SK-N-SH (cell line): ENCODE measurements around the gene PHPT1. TPM values are rescaled to one million over a fixed set of nuclear protein-coding genes. Genes with fewer than 3 reads are reported as not detected.
"Not testable (repeated sequence)": the region's sequence is repeated elsewhere in the genome, so short reads cannot be mapped to it uniquely, and the experiment has no call there.

Experiments used
- CTCF ChIA-PET: fragments of 300-600, 350-600 bp; formaldehyde crosslinking; extraction: SDS; loops from one replicate; lab custom pipeline; 2021; lab: Yijun Ruan, JAX
- POLR2A ChIA-PET: fragments of 350-600 bp; sonication (Branson Sonifier 250); formaldehyde crosslinking; extraction: SDS; loops from one replicate; lab custom pipeline; 2020; ENCODE audit warnings: antibody characterized with exemption, inconsistent platforms; lab: Yijun Ruan, JAX
- DNase-seq: peaks from one replicate; pipeline ENCODE4 v3.0.0; 2012
- H2AFZ ChIP-seq: fragments of 200-600 bp; sonication (generic); 2 replicates; pipeline ENCODE4 v1.8.1; 2016; ENCODE audit warnings: antibody characterized with exemption, mild to moderate bottlenecking, low read depth
- H3F3A ChIP-seq: fragments of 200-600 bp; sonication (generic); replicated peaks from 2 replicates; pipeline ENCODE3; 2016; ENCODE audit warnings: antibody characterized with exemption, mild to moderate bottlenecking; ENCODE audit not compliant: insufficient read depth
- H3K27ac ChIP-seq, 2 experiments: fragments of 200-500 bp in 1 of 2; fragments of 200-600 bp in 1 of 2; sonication (Bioruptor generic) in 1 of 2; sonication (generic), shearing (Covaris generic) in 1 of 2; 2 replicates each; pipeline versions ENCODE4 v1.5.1 to v1.6.1; 2014 to 2016; ENCODE audit warnings: low read depth in 2 of 2, inconsistent platforms in 1 of 2, low read length in 1 of 2, mild to moderate bottlenecking in 1 of 2, mixed read lengths in 1 of 2
- H3K27me3 ChIP-seq: fragments of 200-600 bp; sonication (generic), shearing (Covaris generic); 2 replicates; pipeline ENCODE4 v1.6.1; 2016; ENCODE audit warnings: mixed run types; ENCODE audit not compliant: insufficient read depth
- H3K36me3 ChIP-seq, 2 experiments: fragments of 200-500 bp in 1 of 2; fragments of 200-600 bp in 1 of 2; sonication (Bioruptor generic) in 1 of 2; sonication (generic) in 1 of 2; replicated peaks in 1 of 2; 2 replicates each; pipeline versions ENCODE3 to v1.5.1; 2014 to 2016; ENCODE audit warnings: low read length in 1 of 2, mild to moderate bottlenecking in 1 of 2; ENCODE audit not compliant: insufficient read depth in 2 of 2, control insufficient read depth in 1 of 2
- H3K4me1 ChIP-seq, 2 experiments: fragments of 200-500 bp in 1 of 2; fragments of 200-600 bp in 1 of 2; sonication (Bioruptor generic) in 1 of 2; sonication (generic), shearing (Covaris generic) in 1 of 2; 2 replicates each; pipeline versions ENCODE4 v1.5.1 to v1.6.1; 2014 to 2016; ENCODE audit warnings: low read depth in 1 of 2, low read length in 1 of 2, mixed run types in 1 of 2; ENCODE audit not compliant: insufficient read depth in 2 of 2, control insufficient read depth in 1 of 2
- H3K4me2 ChIP-seq: fragments of 200-600 bp; sonication (generic), shearing (Covaris generic); 2 replicates; pipeline ENCODE4 v1.6.1; 2017; ENCODE audit warnings: mixed run types
- H3K4me3 ChIP-seq, 2 experiments: fragments of 200-500 bp in 1 of 2; fragments of 200-600 bp in 1 of 2; sonication (Bioruptor generic) in 1 of 2; sonication (generic), shearing (Covaris generic) in 1 of 2; 2 replicates each; pipeline versions ENCODE4 v1.5.1 to v1.8.1; 2014 to 2016; ENCODE audit warnings: low read depth in 2 of 2, inconsistent platforms in 1 of 2, low read length in 1 of 2, mild to moderate bottlenecking in 1 of 2, mixed read lengths in 1 of 2, moderate library complexity in 1 of 2
- H3K79me2 ChIP-seq: fragments of 200-600 bp; sonication (generic); 2 replicates; pipeline ENCODE4 v1.8.1; 2017; ENCODE audit warnings: mild to moderate bottlenecking; ENCODE audit not compliant: insufficient read depth
- H3K9ac ChIP-seq: fragments of 200-600 bp; sonication (generic); 2 replicates; pipeline ENCODE4 v1.6.1; 2017; ENCODE audit warnings: mixed run types
- H3K9me2 ChIP-seq: fragments of 200-600 bp; sonication (generic); 2 replicates; pipeline ENCODE4 v1.6.1; 2017; ENCODE audit warnings: mixed run types
- H3K9me3 ChIP-seq: fragments of 200-600 bp; sonication (generic); 2 replicates; pipeline ENCODE4 v1.6.1; 2017; ENCODE audit warnings: mixed run types, mild to moderate bottlenecking, moderate library complexity
- H4K20me1 ChIP-seq: fragments of 200-600 bp; sonication (generic); 2 replicates; pipeline ENCODE4 v1.6.1; 2017; ENCODE audit warnings: mild to moderate bottlenecking, mixed run types; ENCODE audit not compliant: insufficient read depth
- CHD2 ChIP-seq: fragments of 150-350 bp; IDR thresholded peaks from 2 replicates; pipeline ENCODE4 v1.6.1; 2018; ENCODE audit warnings: low read length; ENCODE audit not compliant: partially characterized antibody
- EP300 ChIP-seq, 2 experiments: IDR thresholded peaks; 2 replicates each; pipeline versions ENCODE4 v1.4.0 to v1.6.1; 2012; ENCODE audit warnings: borderline replicate concordance in 1 of 2, low read depth in 1 of 2, low read length in 1 of 2
- FOSL2 ChIP-seq: IDR thresholded peaks from 2 replicates; pipeline ENCODE4 v1.4.0; 2012; ENCODE audit warnings: low read depth, mild to moderate bottlenecking, moderate library complexity, borderline replicate concordance
- GABPA ChIP-seq: IDR thresholded peaks from 2 replicates; pipeline ENCODE4 v1.4.0; 2012; ENCODE audit warnings: low read depth, mild to moderate bottlenecking
- GATA2 ChIP-seq: sonication (generic); formaldehyde crosslinking; IDR thresholded peaks from 2 replicates; pipeline ENCODE4 v1.5.0; 2020; ENCODE audit warnings: mild to moderate bottlenecking, missing genetic modification reagents
- IRF3 ChIP-seq: fragments of 150-350 bp; IDR thresholded peaks from 2 replicates; pipeline ENCODE4 v1.6.1; 2016; ENCODE audit warnings: mild to moderate bottlenecking, low read depth, low read length
- JUND ChIP-seq: IDR thresholded peaks from 2 replicates; pipeline ENCODE4 v1.4.0; 2012
- MAX ChIP-seq: IDR thresholded peaks from 2 replicates; pipeline ENCODE4 v1.4.0; 2012; ENCODE audit warnings: low read depth
- MEF2A ChIP-seq: IDR thresholded peaks from 2 replicates; pipeline ENCODE4 v1.4.0; 2012; ENCODE audit warnings: low read depth, borderline replicate concordance
- MXI1 ChIP-seq: IDR thresholded peaks from 2 replicates; pipeline ENCODE4 v1.6.1; 2012; ENCODE audit warnings: mild to moderate bottlenecking, low read depth, low read length, improper control_type of control experiment
- NFIC ChIP-seq: IDR thresholded peaks from 2 replicates; pipeline ENCODE4 v1.4.0; 2012; ENCODE audit warnings: borderline replicate concordance
- PBX3 ChIP-seq: IDR thresholded peaks from 2 replicates; pipeline ENCODE4; 2012
- POLR2AphosphoS5 ChIP-seq: IDR thresholded peaks from 2 replicates; pipeline ENCODE4 v1.6.1; 2012; ENCODE audit warnings: low read depth, low read length
- RAD21 ChIP-seq: IDR thresholded peaks from 2 replicates; pipeline ENCODE4 v1.6.1; 2012; ENCODE audit warnings: mild to moderate bottlenecking, low read length
- RCOR1 ChIP-seq: fragments of 150-350 bp; IDR thresholded peaks from 2 replicates; pipeline ENCODE4 v1.6.1; 2017; ENCODE audit warnings: antibody characterized with exemption, low read length
- SIN3A ChIP-seq: IDR thresholded peaks from 2 replicates; pipeline ENCODE4 v1.6.1; 2012; ENCODE audit warnings: low read depth, mild to moderate bottlenecking, low read length, moderate library complexity, borderline replicate concordance
- TAF1 ChIP-seq: IDR thresholded peaks from 2 replicates; pipeline ENCODE4 v1.6.1; 2012; ENCODE audit warnings: low read depth, mild to moderate bottlenecking, low read length, moderate library complexity, borderline replicate concordance
- USF1 ChIP-seq: IDR thresholded peaks from 2 replicates; pipeline ENCODE4 v1.4.0; 2012; ENCODE audit warnings: low read depth, borderline replicate concordance
- YY1 ChIP-seq: IDR thresholded peaks from 2 replicates; pipeline ENCODE4 v1.4.0; 2012; ENCODE audit warnings: low read depth, mild to moderate bottlenecking
- WGBS: methylation state at CpG from one replicate; pipeline ENCODE4 v1.1.6; 2017; ENCODE audit warnings: low lambda C conversion rate; 5-methylcytosine and 5-hydroxymethylcytosine counted together
- polyA plus RNA-seq, 3 experiments: library from polyadenylated mRNA; depleted of rRNA; stranded (reverse); fragments of >200 nt; gene quantifications; 2 replicates each; pipeline ENCODE4 v1.2.3, GENCODE V29; 2012

The PHPT1 gene
- polyA plus RNA-seq, 1 of the 3 experiments (the other 2 are of a cell fraction) = 517 TPM

- peaks cover 13% of the 10 kb centered on the region for H3K79me2 ChIP-seq
- H3K4me3 ChIP-seq, H3K4me1 ChIP-seq, POLR2A ChIA-PET, H3K9ac ChIP-seq, H3K27ac ChIP-seq, H4K20me1 ChIP-seq, H3K9me2 ChIP-seq, H3K27me3 ChIP-seq, H3K36me3 ChIP-seq, H3K9me3 ChIP-seq, H3F3A ChIP-seq, DNase-seq, H3K4me2 ChIP-seq: not testable (repeated sequence)
- CTCF ChIA-PET = interaction anchor here (0.6 to 1.8 kb wide), 4 partner anchors 10 to 41 kb away, joined by 3 to 5 read pairs (median 4); partner anchors contain the start of gene AJM1
- 77% methylated on average over 9 of the region's 9 CpGs for WGBS
- peak overlapping the region; percentile 18; the same call in 1 of the 2 replicates for H2AFZ ChIP-seq
These were observed 33.7 kb downstream of the PHPT1 start for GRCh38 chr9:136882947-136883283.

GRCh38 chr9:136883670-136884069 is 34.5 kb downstream of the PHPT1 start:
- H2AFZ ChIP-seq, POLR2A ChIA-PET, H3K9me3 ChIP-seq, H3K4me1 ChIP-seq, H4K20me1 ChIP-seq, DNase-seq, H3K9ac ChIP-seq, H3K36me3 ChIP-seq, H3K4me3 ChIP-seq, H3K27me3 ChIP-seq, H3K4me2 ChIP-seq, H3F3A ChIP-seq, H3K9me2 ChIP-seq, H3K27ac ChIP-seq: not testable (repeated sequence)
- WGBS = 88% methylated on average over 10 of the region's 10 CpGs
- CTCF ChIA-PET = interaction anchor here (1.6 to 1.8 kb wide), 2 partner anchors 11 to 40 kb away, joined by 4 to 5 read pairs; no protein-coding TSS in a partner anchor
- H3K79me2 ChIP-seq = peaks cover 20% of the 10 kb centered on the region

GRCh38 chr9:136885950-136886578 is 36.9 kb downstream of the PHPT1 start, which contains the start of gene TRAF2:
TRAF2 (plus strand) TSS chr9:136886516; CDS start chr9:136898741, 12,225 bp downstream.
- CTCF ChIA-PET = interaction anchor here (2.2 kb wide), 1 partner anchor 59 kb away, joined by 4 read pairs; the partner anchor contains the start of genes C8G and FBXW5
- H3K9me2 ChIP-seq = no peaks in the 10 kb centered on the region
- TF ChIP-seq RCOR1 (no peak), PBX3 (peak; percentile 100), NFIC (no peak), IRF3 (peak; percentile 99), RAD21 (no peak), POLR2AphosphoS5 (peak; percentile 53; the same call in 1 of the 2 replicates), EP300 (IDR thresholded peaks at IDR 0.05; ENCODE audit: borderline replicate concordance in 1 of 2, low read depth in 1 of 2, low read length in 1 of 2) (no peak), CHD2 (peak; percentile 96), FOSL2 (no peak), GATA2 (CRISPR knock-in tag) (no peak), USF1 (no peak), JUND (no peak), SIN3A (no peak), MEF2A (no peak), MAX (peak; percentile 34; the same call in 1 of the 2 replicates), GABPA (no peak), TAF1 (no peak), MXI1 (peak; percentile 81), YY1 (no peak)

More at GRCh38 chr9:136885950-136886578, 36.9 kb downstream of the PHPT1 start, which contains the start of gene TRAF2:
- peak within 1 kb of the TSS; percentile 86 for H3K9ac ChIP-seq
- POLR2A ChIA-PET = interaction anchor here (0.6 to 1.3 kb wide), 5 partner anchors 17 to 57 kb away, joined by 3 to 4 read pairs (median 3); partner anchors contain the start of gene EDF1
- H3K27me3 ChIP-seq = no peaks in the 10 kb centered on the region
- H3F3A ChIP-seq = no peaks in the 10 kb centered on the region
- peak within 1 kb of the TSS; percentile 81 for H2AFZ ChIP-seq
- WGBS = 2% methylated on average over 13 of the region's 88 CpGs
- peaks cover 10% of the 10 kb centered on the region; the same call in 1 of the 2 replicates for H4K20me1 ChIP-seq
- H3K79me2 ChIP-seq = peaks cover 42% of the 10 kb centered on the region
- H3K4me2 ChIP-seq = peak within 1 kb of the TSS; percentile 100
- H3K4me1 ChIP-seq = peaks cover 0 to 10% of the 10 kb centered on the region in 2 experiments; a peak in 2 of 4 replicates
- no peaks in the 10 kb centered on the region for H3K9me3 ChIP-seq
- H3K27ac ChIP-seq = peak within 1 kb of the TSS; percentile 39 to 67
- no peaks in the 10 kb centered on the region for H3K36me3 ChIP-seq
- peak; percentile 100 for DNase-seq
- peak within 1 kb of the TSS; percentile 74 to 86 for H3K4me3 ChIP-seq
